ENCODE results near the gene PTPN23. TPM values are rescaled to one million over a fixed set of nuclear protein-coding genes. Genes with fewer than 3 reads are reported as not detected.

PTPN23 gene
- total and polyA plus RNA-seq, 2 donors = 12.4 to 21.4 TPM

- H3K36me3 ChIP-seq (ENCODE audit: insufficient read depth) = peaks cover 9% of the 10 kb centered on the region
- H3K4me1 ChIP-seq (ENCODE audit: insufficient read depth) = no peaks in the 10 kb centered on the region
- 87% methylated on average over 30 of the region's 31 CpGs for WGBS
- H3K4me3 ChIP-seq (ENCODE audit: low read depth, low read length) = no peak overlapping the region
- DNase-seq (ENCODE audit: extremely low spot score) = no peak
- no peak overlapping the region for H3K27ac ChIP-seq (ENCODE audit: low read depth)
Measured at GRCh38 chr3:47405820-47406761, 25.3 kb downstream of the PTPN23 start.

GRCh38 chr3:47406762-47407149 is 25.9 kb downstream of the PTPN23 start:
- no peak overlapping the region for H3K4me3 ChIP-seq (ENCODE audit: low read depth, low read length)
- H3K4me1 ChIP-seq (ENCODE audit: insufficient read depth) = no peaks in the 10 kb centered on the region
- H3K36me3 ChIP-seq (ENCODE audit: insufficient read depth) = peaks cover 9% of the 10 kb centered on the region
- no peak overlapping the region for H3K27ac ChIP-seq (ENCODE audit: low read depth)
- 80% methylated on average over 9 of the region's 9 CpGs for WGBS
- no peak for DNase-seq (ENCODE audit: extremely low spot score)

- 94% methylated on average over 7 of the region's 7 CpGs for WGBS
Measured at GRCh38 chr3:47407237-47407636, 26.4 kb downstream of the PTPN23 start.

GRCh38 chr3:47407896-47408838 is 27.3 kb downstream of the PTPN23 start:
- Histone ChIP-seq H3K27ac (ENCODE audit: low read depth) (no peak overlapping the region), H3K36me3 (ENCODE audit: insufficient read depth) (peaks cover 14% of the 10 kb centered on the region), H3K4me1 (ENCODE audit: insufficient read depth) (no peaks in the 10 kb centered on the region), H3K4me3 (ENCODE audit: low read depth, low read length) (no peak overlapping the region)
- no peak for DNase-seq (ENCODE audit: extremely low spot score)
- 86% methylated on average over 18 of the region's 18 CpGs for WGBS

More at GRCh38 chr3:47407237-47407636, 26.4 kb downstream of the PTPN23 start:
- no peak overlapping the region for H3K27ac ChIP-seq (ENCODE audit: low read depth)
- no peaks in the 10 kb centered on the region for H3K4me1 ChIP-seq (ENCODE audit: insufficient read depth)
- DNase-seq (ENCODE audit: extremely low spot score) = no peak
- peaks cover 10% of the 10 kb centered on the region for H3K36me3 ChIP-seq (ENCODE audit: insufficient read depth)
- no peak overlapping the region for H3K4me3 ChIP-seq (ENCODE audit: low read depth, low read length)

- H3K36me3 ChIP-seq (ENCODE audit: insufficient read depth) = peaks cover 14% of the 10 kb centered on the region
- H3K27ac ChIP-seq (ENCODE audit: low read depth) = no peak overlapping the region
- no peak overlapping the region for H3K4me3 ChIP-seq (ENCODE audit: low read depth, low read length)
- 92% methylated on average over 15 of the region's 15 CpGs for WGBS
- H3K4me1 ChIP-seq (ENCODE audit: insufficient read depth) = no peaks in the 10 kb centered on the region
- no peak for DNase-seq (ENCODE audit: extremely low spot score)
Measured at GRCh38 chr3:47408839-47409229, 28.0 kb downstream of the PTPN23 start.

- no peak for DNase-seq (ENCODE audit: extremely low spot score)
- Histone ChIP-seq H3K27ac (ENCODE audit: low read depth) (no peak overlapping the region), H3K4me3 (ENCODE audit: low read depth, low read length) (no peak overlapping the region), H3K36me3 (ENCODE audit: insufficient read depth) (peaks cover 14% of the 10 kb centered on the region), H3K4me1 (ENCODE audit: insufficient read depth) (no peaks in the 10 kb centered on the region)
- 95% methylated on average over 15 of the region's 15 CpGs for WGBS
Measured at GRCh38 chr3:47409284-47409683, 28.5 kb downstream of the PTPN23 start.

GRCh38 chr3:47409688-47410416 is 29.0 kb downstream of the PTPN23 start:
- no peaks in the 10 kb centered on the region for H3K4me1 ChIP-seq (ENCODE audit: insufficient read depth)
- WGBS = 92% methylated on average over 26 of the region's 26 CpGs

GRCh38 chr3:47410417-47410720 is 29.5 kb downstream of the PTPN23 start:
- no peak for DNase-seq (ENCODE audit: extremely low spot score)

More at GRCh38 chr3:47409688-47410416, 29.0 kb downstream of the PTPN23 start:
- Histone ChIP-seq H3K4me3 (ENCODE audit: low read depth, low read length) (no peak overlapping the region), H3K36me3 (ENCODE audit: insufficient read depth) (peaks cover 14% of the 10 kb centered on the region), H3K27ac (ENCODE audit: low read depth) (no peak overlapping the region)
- no peak for DNase-seq (ENCODE audit: extremely low spot score)

GRCh38 chr3:47410801-47411646 is 30.2 kb downstream of the PTPN23 start:
- 91% methylated on average over 30 of the region's 30 CpGs for WGBS
- DNase-seq (ENCODE audit: extremely low spot score) = no peak
- H3K4me1 ChIP-seq (ENCODE audit: insufficient read depth) = no peaks in the 10 kb centered on the region
- H3K4me3 ChIP-seq (ENCODE audit: low read depth, low read length) = no peak overlapping the region
- peaks cover 14% of the 10 kb centered on the region for H3K36me3 ChIP-seq (ENCODE audit: insufficient read depth)
- H3K27ac ChIP-seq (ENCODE audit: low read depth) = no peak overlapping the region

More at GRCh38 chr3:47410417-47410720, 29.5 kb downstream of the PTPN23 start:
- Histone ChIP-seq H3K36me3 (ENCODE audit: insufficient read depth) (peaks cover 14% of the 10 kb centered on the region), H3K4me3 (ENCODE audit: low read depth, low read length) (no peak overlapping the region), H3K4me1 (ENCODE audit: insufficient read depth) (no peaks in the 10 kb centered on the region), H3K27ac (ENCODE audit: low read depth) (no peak overlapping the region)
- 74% methylated on average over 10 of the region's 10 CpGs for WGBS

- Histone ChIP-seq H3K4me3 (ENCODE audit: low read depth, low read length) (no peak overlapping the region), H3K27ac (ENCODE audit: low read depth) (no peak overlapping the region), H3K4me1 (ENCODE audit: insufficient read depth) (no peaks in the 10 kb centered on the region), H3K36me3 (ENCODE audit: insufficient read depth) (peaks cover 12% of the 10 kb centered on the region)
- DNase-seq (ENCODE audit: extremely low spot score) = no peak
- WGBS = 88% methylated on average over 24 of the region's 24 CpGs
Measured at GRCh38 chr3:47411696-47412452, 31.1 kb downstream of the PTPN23 start.

- no peak overlapping the region for H3K4me3 ChIP-seq (ENCODE audit: low read depth, low read length)
- DNase-seq (ENCODE audit: extremely low spot score) = no peak
- peaks cover 12% of the 10 kb centered on the region for H3K36me3 ChIP-seq (ENCODE audit: insufficient read depth)
- no peak overlapping the region for H3K27ac ChIP-seq (ENCODE audit: low read depth)
- 86% methylated on average over 5 of the region's 5 CpGs for WGBS
- no peaks in the 10 kb centered on the region for H3K4me1 ChIP-seq (ENCODE audit: insufficient read depth)
Measured at GRCh38 chr3:47412453-47412756, 31.6 kb downstream of the PTPN23 start.

GRCh38 chr3:47412842-47413520 is 32.2 kb downstream of the PTPN23 start:
- DNase-seq (ENCODE audit: extremely low spot score) = no peak
- no peaks in the 10 kb centered on the region for H3K4me1 ChIP-seq (ENCODE audit: insufficient read depth)
- no peak overlapping the region for H3K4me3 ChIP-seq (ENCODE audit: low read depth, low read length)
- H3K36me3 ChIP-seq (ENCODE audit: insufficient read depth) = peaks cover 12% of the 10 kb centered on the region
- 72% methylated on average over 12 of the region's 12 CpGs for WGBS
- H3K27ac ChIP-seq (ENCODE audit: low read depth) = no peak overlapping the region
